A673 (cell line): ENCODE data around the gene MET. TPM values are rescaled to one million over a fixed set of nuclear protein-coding genes. Genes with fewer than 3 reads are reported as not detected.

Source experiments
- BruUV-seq: library from RNA; stranded (reverse); fragments of 400-500 nt; replicated peaks from 2 replicates; lab custom pipeline; 2021; lab: Mats Ljungman, UMichigan
- CTCF ChIA-PET: fragments of 300-600 bp; sonication (Branson Sonifier 250); formaldehyde crosslinking; loops from one replicate; lab custom pipeline; 2022; ENCODE audit warnings: antibody characterized with exemption; lab: Charles Lee
- POLR2A ChIA-PET: fragments of 300-600 bp; sonication (Branson Sonifier 250); formaldehyde crosslinking; loops from one replicate; lab custom pipeline; 2022; ENCODE audit warnings: antibody characterized with exemption; ENCODE audit not compliant: low non-redundant PET; lab: Charles Lee
- DNase-seq: peaks from one replicate; pipeline ENCODE4 v3.0.0-alpha.2; 2015; ENCODE audit warnings: low spot score
- H3K27ac ChIP-seq: fragments of 200-600 bp; sonication (generic); 2 replicates; pipeline ENCODE4 v1.5.1; 2016; ENCODE audit warnings: mixed run types, low read depth, mild to moderate bottlenecking, mixed read lengths, antibody characterized with exemption, low read length; ENCODE audit not compliant: poor library complexity, severe bottlenecking
- H3K27me3 ChIP-seq: fragments of 200-600 bp; sonication (generic); replicated peaks from 2 replicates; pipeline ENCODE4 v1.6.1; 2017; ENCODE audit warnings: mixed run types, low read depth, mild to moderate bottlenecking, mixed read lengths, antibody characterized with exemption, low read length; ENCODE audit not compliant: insufficient read depth, poor library complexity
- H3K36me3 ChIP-seq: fragments of 200-600 bp; sonication (generic); 2 replicates; pipeline ENCODE4 v1.6.1; 2016; ENCODE audit warnings: mixed run types, mild to moderate bottlenecking, mixed read lengths, antibody characterized with exemption, low read length; ENCODE audit not compliant: insufficient read depth, poor library complexity, severe bottlenecking
- H3K4me1 ChIP-seq: fragments of 200-600 bp; sonication (generic); 2 replicates; pipeline ENCODE4 v1.6.1; 2017; ENCODE audit warnings: mixed run types, mild to moderate bottlenecking, mixed read lengths, antibody characterized with exemption, low read length; ENCODE audit not compliant: insufficient read depth, poor library complexity, severe bottlenecking
- H3K4me3 ChIP-seq: fragments of 200-600 bp; sonication (generic); 2 replicates; pipeline ENCODE4 v1.5.1; 2016; ENCODE audit warnings: low read depth, mixed run types, mild to moderate bottlenecking, mixed read lengths, low read length; ENCODE audit not compliant: poor library complexity, severe bottlenecking
- H3K9me3 ChIP-seq: fragments of 200-600 bp; sonication (generic); 2 replicates; pipeline ENCODE4 v1.6.1; 2016; ENCODE audit warnings: mixed run types, low read depth, mild to moderate bottlenecking, mixed read lengths, antibody characterized with exemption, low read length; ENCODE audit not compliant: poor library complexity, severe bottlenecking
- EZH2 ChIP-seq: fragments of 200-600 bp; sonication (generic); IDR thresholded peaks from 2 replicates; pipeline ENCODE4 v1.6.1; 2017; ENCODE audit warnings: borderline replicate concordance, low read depth, mild to moderate bottlenecking, mixed read lengths, antibody characterized with exemption, low read length; ENCODE audit not compliant: poor library complexity, severe bottlenecking
- intact Hi-C: fragments of 100-400 bp; cut with micrococcal nuclease; formaldehyde crosslinking; loops from one replicate; pipeline ENCODE4 v1.10.0; 2022; ENCODE audit not compliant: unreplicated experiment
- total RNA-seq: library from RNA; stranded (reverse); gene quantifications from 2 replicates; pipeline ENCODE4 v1.2.3, GENCODE V29; 2021
- TF ChIP-seq, protein P1 (sequence below): fragments of 300-800, 200-600 bp; sonication (generic); conservative IDR thresholded peaks from 2 replicates; pipeline ENCODE4 v1.5.1; 2017; ENCODE audit warnings: low read depth, mild to moderate bottlenecking, antibody characterized with exemption, low read length, moderate library complexity, mixed read lengths

Gene MET
- total RNA-seq, 1 experiment from 2014 or later: 6.8 TPM

- intact Hi-C loops: no loop called here
- no peak overlapping the region for H3K4me3 ChIP-seq
- no peak overlapping the region for H3K27ac ChIP-seq
- no peaks in the 10 kb centered on the region for H3K27me3 ChIP-seq
- H3K9me3 ChIP-seq: no peaks in the 10 kb centered on the region
- no peak for DNase-seq
- no TSS peak for BruUV-seq
- POLR2A ChIA-PET: no interaction called here
- CTCF ChIA-PET: no interaction called here
- TF ChIP-seq EZH2: no peak
- TF ChIP-seq, protein P1, sequence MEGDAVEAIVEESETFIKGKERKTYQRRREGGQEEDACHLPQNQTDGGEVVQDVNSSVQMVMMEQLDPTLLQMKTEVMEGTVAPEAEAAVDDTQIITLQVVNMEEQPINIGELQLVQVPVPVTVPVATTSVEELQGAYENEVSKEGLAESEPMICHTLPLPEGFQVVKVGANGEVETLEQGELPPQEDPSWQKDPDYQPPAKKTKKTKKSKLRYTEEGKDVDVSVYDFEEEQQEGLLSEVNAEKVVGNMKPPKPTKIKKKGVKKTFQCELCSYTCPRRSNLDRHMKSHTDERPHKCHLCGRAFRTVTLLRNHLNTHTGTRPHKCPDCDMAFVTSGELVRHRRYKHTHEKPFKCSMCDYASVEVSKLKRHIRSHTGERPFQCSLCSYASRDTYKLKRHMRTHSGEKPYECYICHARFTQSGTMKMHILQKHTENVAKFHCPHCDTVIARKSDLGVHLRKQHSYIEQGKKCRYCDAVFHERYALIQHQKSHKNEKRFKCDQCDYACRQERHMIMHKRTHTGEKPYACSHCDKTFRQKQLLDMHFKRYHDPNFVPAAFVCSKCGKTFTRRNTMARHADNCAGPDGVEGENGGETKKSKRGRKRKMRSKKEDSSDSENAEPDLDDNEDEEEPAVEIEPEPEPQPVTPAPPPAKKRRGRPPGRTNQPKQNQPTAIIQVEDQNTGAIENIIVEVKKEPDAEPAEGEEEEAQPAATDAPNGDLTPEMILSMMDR: no peak
- H3K36me3 ChIP-seq: no peaks in the 10 kb centered on the region
- H3K4me1 ChIP-seq: peaks cover 6% of the 10 kb centered on the region
These were observed 8.3 kb upstream of the MET start for GRCh38 chr7:116663744-116664143.

DNA sequence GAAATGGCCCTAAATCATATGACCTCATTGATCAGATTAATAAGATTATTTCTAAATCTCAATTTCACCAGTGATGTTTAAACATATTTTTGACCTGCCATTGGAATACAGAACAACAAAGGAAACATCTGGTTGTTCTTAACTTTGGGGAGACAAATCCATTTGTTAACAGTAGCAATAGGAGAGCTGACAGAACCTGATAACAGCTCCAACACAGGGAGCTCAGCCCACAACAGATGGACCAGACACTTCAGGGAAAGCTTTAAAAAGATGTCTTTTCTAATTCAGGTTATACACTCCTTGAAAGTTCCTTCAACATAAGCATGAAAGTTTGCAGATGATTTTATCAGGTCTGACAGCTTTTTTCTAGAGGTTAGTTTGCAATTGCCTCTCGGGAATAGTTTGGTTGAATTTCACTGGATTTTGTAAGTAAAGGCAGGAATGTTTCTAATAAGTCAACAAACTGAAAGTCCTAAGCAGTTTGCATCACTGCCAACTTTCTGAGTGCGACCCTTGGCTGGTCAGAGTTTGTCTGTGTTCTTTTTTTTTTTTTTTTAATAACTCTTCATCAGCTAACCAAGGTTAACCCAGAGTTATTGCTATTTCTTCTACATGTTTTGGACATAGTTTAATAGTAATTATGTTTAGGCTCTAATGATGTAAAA, 6.5 kb upstream of the MET start:
- no peaks in the 10 kb centered on the region for H3K36me3 ChIP-seq
- no peak overlapping the region for H3K4me3 ChIP-seq
- no TSS peak for BruUV-seq
- H3K9me3 ChIP-seq: no peaks in the 10 kb centered on the region
- no peak for TF ChIP-seq EZH2
- TF ChIP-seq, protein P1: no peak
- no peak for DNase-seq
- ChIA-PET CTCF (interaction anchor here (0.6 kb wide), 1 partner anchor 72 kb away, joined by 7 read pairs; no protein-coding TSS in a partner anchor), POLR2A (no interaction called here)
- peaks cover 6% of the 10 kb centered on the region for H3K4me1 ChIP-seq
- intact Hi-C loops: no loop called here
- no peaks in the 10 kb centered on the region for H3K27me3 ChIP-seq
- H3K27ac ChIP-seq: no peak overlapping the region

GRCh38 chr7:116669769-116670168, 2.2 kb upstream of the MET start:
- CTCF ChIA-PET: no interaction called here
- Histone ChIP-seq H3K27ac (no peak overlapping the region), H3K27me3 (no peaks in the 10 kb centered on the region), H3K4me1 (no peaks in the 10 kb centered on the region), H3K4me3 (no peak overlapping the region), H3K9me3 (no peaks in the 10 kb centered on the region), H3K36me3 (no peaks in the 10 kb centered on the region)
- DNase-seq: no peak
- no peak for TF ChIP-seq EZH2
- TF ChIP-seq, protein P1: no peak
- POLR2A ChIA-PET: no interaction called here
- BruUV-seq: no TSS peak
- intact Hi-C loops: loop anchor here (2.0 to 10.0 kb wide), 4 partner anchors 21 to 495 kb away; no protein-coding TSS in a partner anchor
